ENCODE results near the gene MRTFB. TPM values are rescaled to one million over a fixed set of nuclear protein-coding genes. Genes with fewer than 3 reads are reported as not detected.

The MRTFB gene
- total RNA-seq, 1 donor from 2014 or later: 18.5 TPM

GRCh38 chr16:14061732-14062259 is 9.3 kb upstream of the MRTFB start:
- DNase-seq (ENCODE audit: low spot score) (no peak), ATAC-seq (no peak)

GRCh38 chr16:14062261-14062660 is 8.9 kb upstream of the MRTFB start:
- DNase-seq (ENCODE audit: low spot score) (no peak), ATAC-seq (no peak)

GRCh38 chr16:14063618-14064581 is 7.2 kb upstream of the MRTFB start:
- DNase-seq (ENCODE audit: low spot score) (no peak), ATAC-seq (no peak)

- no peak for ATAC-seq
- DNase-seq (ENCODE audit: low spot score): no peak
These were observed 1.3 kb upstream of the MRTFB start for GRCh38 chr16:14069818-14070217.

- no peak for ATAC-seq
- no peak for DNase-seq (ENCODE audit: low spot score)
These were observed 603 bp upstream of the MRTFB start for GRCh38 chr16:14070555-14070876.

- ATAC-seq (peak; percentile 43), DNase-seq (ENCODE audit: low spot score) (no peak)
These were observed 605 bp downstream of the MRTFB start for GRCh38 chr16:14071576-14072271.

- DNase-seq (ENCODE audit: low spot score) (no peak), ATAC-seq (peak; percentile 9)
These were observed 1.2 kb downstream of the MRTFB start for GRCh38 chr16:14072360-14072759.

GRCh38 chr16:14074544-14074943 is 3.4 kb downstream of the MRTFB start:
- DNase-seq (ENCODE audit: low spot score) (no peak), ATAC-seq (no peak)

GRCh38 chr16:14077918-14078317 is 6.8 kb downstream of the MRTFB start:
- DNase-seq (ENCODE audit: low spot score): no peak
- ATAC-seq: no peak

- DNase-seq (ENCODE audit: low spot score) (no peak), ATAC-seq (no peak)
These were observed 15.4 kb downstream of the MRTFB start for GRCh38 chr16:14086477-14086876.

GRCh38 chr16:14087181-14087580 is 16.1 kb downstream of the MRTFB start:
- ATAC-seq (peak; percentile 6), DNase-seq (ENCODE audit: low spot score) (no peak)

- no peak for ATAC-seq
- DNase-seq (ENCODE audit: low spot score): no peak
These were observed 16.6 kb downstream of the MRTFB start for GRCh38 chr16:14087590-14088154.

- peak; percentile 80 for ATAC-seq
- no peak for DNase-seq (ENCODE audit: low spot score)
These were observed 17.1 kb downstream of the MRTFB start for GRCh38 chr16:14088155-14088753.

- DNase-seq (ENCODE audit: low spot score): no peak
- no peak for ATAC-seq
These were observed 18.2 kb downstream of the MRTFB start for GRCh38 chr16:14089283-14089823.

- no peak for ATAC-seq
These were observed 21.4 kb downstream of the MRTFB start for GRCh38 chr16:14092561-14092960.

GRCh38 chr16:14095883-14096551 is 24.9 kb downstream of the MRTFB start:
- ATAC-seq: no peak

More at GRCh38 chr16:14092561-14092960, 21.4 kb downstream of the MRTFB start:
- no peak for DNase-seq (ENCODE audit: low spot score)

GRCh38 chr16:14097182-14097959 is 26.3 kb downstream of the MRTFB start:
- DNase-seq (ENCODE audit: low spot score) (no peak), ATAC-seq (peak; percentile 63)

More at GRCh38 chr16:14095883-14096551, 24.9 kb downstream of the MRTFB start:
- DNase-seq (ENCODE audit: low spot score): no peak

GRCh38 chr16:14098081-14098480 is 27.0 kb downstream of the MRTFB start:
- no peak for DNase-seq (ENCODE audit: low spot score)
- peak; percentile 26 for ATAC-seq

GRCh38 chr16:14100825-14101224 is 29.7 kb downstream of the MRTFB start:
- no peak for ATAC-seq
- no peak for DNase-seq (ENCODE audit: low spot score)

Data from left lobe of liver (tissue), 2 donors.